H1 (cell line): ENCODE data around the gene C1orf21. TPM values are rescaled to one million over a fixed set of nuclear protein-coding genes. Genes with fewer than 3 reads are reported as not detected.

ENCODE experiments used
- CTCF ChIA-PET: fragments of 300-600 bp; sonication (Branson Sonifier 250); formaldehyde crosslinking; loops from one replicate; lab custom pipeline; 2021; ENCODE audit not compliant: partially characterized antibody; lab: Charles Lee
- POLR2A ChIA-PET: fragments of 300-600 bp; sonication (Branson Sonifier 250); formaldehyde crosslinking; loops from one replicate; lab custom pipeline; 2021; ENCODE audit warnings: inconsistent platforms; ENCODE audit not compliant: partially characterized antibody; lab: Charles Lee
- DNase-seq, 2 experiments: peaks; one replicate each; pipeline versions ENCODE4 v3.0.0 to v3.0.0-alpha.2; 2010 to 2022; ENCODE audit warnings: low spot score in 2 of 2, low read depth in 1 of 2, mixed read lengths in 1 of 2
- FAIRE-seq: peaks from 2 replicates; lab custom pipeline; 2011; peaks lifted over from hg19 to GRCh38; lab: Jason Lieb, UNC
- H2AFZ ChIP-seq: 2 replicates; pipeline ENCODE4 v1.8.1; 2012; ENCODE audit warnings: low read length, inconsistent platforms
- H2AK5ac ChIP-seq: 2 replicates; pipeline ENCODE4 v1.6.1; 2013; ENCODE audit warnings: low read depth, low read length
- H2BK120ac ChIP-seq: replicated peaks from 2 replicates; pipeline ENCODE3; 2013; ENCODE audit warnings: low read depth, low read length, inconsistent platforms
- H2BK12ac ChIP-seq: 2 replicates; pipeline ENCODE4 v1.6.1; 2013; ENCODE audit warnings: low read depth, low read length
- H2BK15ac ChIP-seq: 2 replicates; pipeline ENCODE4 v1.6.1; 2013; ENCODE audit warnings: low read length
- H2BK20ac ChIP-seq: 2 replicates; pipeline ENCODE4 v1.6.1; 2013; ENCODE audit warnings: low read length
- H2BK5ac ChIP-seq: 2 replicates; pipeline ENCODE4 v1.6.1; 2013; ENCODE audit warnings: low read depth, low read length
- H3K14ac ChIP-seq: 2 replicates; pipeline ENCODE4 v1.6.1; 2013; ENCODE audit warnings: inconsistent platforms; ENCODE audit not compliant: insufficient read length
- H3K18ac ChIP-seq: 2 replicates; pipeline ENCODE4 v1.6.1; 2013; ENCODE audit warnings: low read length; ENCODE audit errors: extremely low read depth
- H3K23ac ChIP-seq: 2 replicates; pipeline ENCODE4 v1.6.1; 2013; ENCODE audit warnings: inconsistent platforms; ENCODE audit not compliant: insufficient read length
- H3K23me2 ChIP-seq: 2 replicates; pipeline ENCODE4 v1.6.1; 2013; ENCODE audit warnings: low read depth, low read length
- H3K27ac ChIP-seq: 2 replicates; pipeline ENCODE4 v1.6.1; 2011; ENCODE audit warnings: low read depth, low read length, inconsistent platforms
- H3K27me3 ChIP-seq, 4 experiments: replicated peaks in 1 of 4; 1 replicate in 1 of 4; 2 replicates in 3 of 4; pipeline versions ENCODE4 v1.6.1 to v1.8.1; 2011 to 2013; ENCODE audit warnings: low read length in 3 of 4, mild to moderate bottlenecking in 3 of 4, inconsistent platforms in 2 of 4, mixed read lengths in 2 of 4, moderate library complexity in 1 of 4; ENCODE audit not compliant: control insufficient read depth in 3 of 4, insufficient read depth in 3 of 4; ENCODE audit errors: extremely low read depth in 1 of 4
- H3K36me3 ChIP-seq, 4 experiments: 2 replicates each; pipeline versions ENCODE4 v1.6.1 to v1.8.1; 2011 to 2013; ENCODE audit warnings: mild to moderate bottlenecking in 4 of 4, low read length in 3 of 4, moderate library complexity in 2 of 4, control low read depth in 1 of 4, inconsistent platforms in 1 of 4; ENCODE audit not compliant: insufficient read depth in 4 of 4, control insufficient read depth in 2 of 4
- H3K4ac ChIP-seq: replicated peaks from 2 replicates; pipeline ENCODE3; 2013; ENCODE audit warnings: low read length, low read depth, mixed read lengths, inconsistent platforms; ENCODE audit not compliant: insufficient read length
- H3K4me1 ChIP-seq, 4 experiments: replicated peaks in 1 of 4; 1 replicate in 1 of 4; 2 replicates in 3 of 4; pipeline versions ENCODE4 v1.6.1 to v1.8.1; 2011 to 2013; ENCODE audit warnings: low read length in 3 of 4, inconsistent platforms in 2 of 4, mixed read lengths in 1 of 4; ENCODE audit not compliant: insufficient read depth in 4 of 4, control insufficient read depth in 3 of 4
- H3K4me2 ChIP-seq, 2 experiments: 2 replicates each; pipeline versions ENCODE4 v1.6.1 to v1.8.1; 2011 to 2013; ENCODE audit warnings: low read depth in 2 of 2, low read length in 2 of 2, control low read depth in 1 of 2, inconsistent platforms in 1 of 2, mild to moderate bottlenecking in 1 of 2; ENCODE audit not compliant: insufficient read depth in 1 of 2
- H3K4me3 ChIP-seq, 4 experiments: fragments of 200-600, 300-600 bp in 1 of 4; sonication (generic), shearing (Covaris generic), sonication (Bioruptor Twin) in 1 of 4; 2 replicates each; pipeline versions ENCODE4 v1.5.1 to v1.8.1; 2011 to 2016; ENCODE audit warnings: low read length in 4 of 4, low read depth in 3 of 4, control low read depth in 2 of 4, inconsistent platforms in 2 of 4, mild to moderate bottlenecking in 2 of 4, mixed read lengths in 1 of 4, moderate library complexity in 1 of 4; ENCODE audit not compliant: insufficient read depth in 2 of 4; ENCODE audit errors: extremely low read depth in 1 of 4
- H3K56ac ChIP-seq: replicated peaks from 2 replicates; pipeline ENCODE3; 2013; ENCODE audit warnings: low read depth, mild to moderate bottlenecking, mixed read lengths, low read length, inconsistent platforms; ENCODE audit not compliant: insufficient read length
- H3K79me1 ChIP-seq: 2 replicates; pipeline ENCODE4 v1.6.1; 2013; ENCODE audit warnings: low read depth, low read length, control low read depth
- H3K79me2 ChIP-seq, 2 experiments: 2 replicates each; pipeline versions ENCODE4 v1.6.1 to v1.8.1; 2012 to 2013; ENCODE audit warnings: low read length in 2 of 2, mild to moderate bottlenecking in 2 of 2, inconsistent platforms in 1 of 2; ENCODE audit not compliant: insufficient read depth in 2 of 2, control insufficient read depth in 1 of 2
- H3K9ac ChIP-seq, 4 experiments: replicated peaks in 1 of 4; 1 replicate in 1 of 4; 2 replicates in 3 of 4; pipeline versions ENCODE4 v1.6.1 to v1.8.1; 2011 to 2013; ENCODE audit warnings: low read depth in 3 of 4, low read length in 3 of 4, control low read depth in 2 of 4, mild to moderate bottlenecking in 2 of 4, moderate library complexity in 2 of 4, inconsistent platforms in 1 of 4; ENCODE audit errors: extremely low read depth in 1 of 4
- H3K9me3 ChIP-seq, 2 experiments: 2 replicates each; pipeline versions ENCODE4 v1.6.1 to v1.8.1; 2012 to 2013; ENCODE audit warnings: mild to moderate bottlenecking in 2 of 2, moderate library complexity in 2 of 2, control low read depth in 1 of 2, inconsistent platforms in 1 of 2, low read depth in 1 of 2, low read length in 1 of 2, mixed read lengths in 1 of 2; ENCODE audit not compliant: insufficient read depth in 2 of 2
- H4K20me1 ChIP-seq, 2 experiments: replicated peaks in 1 of 2; 2 replicates each; pipeline versions ENCODE3 to v1.8.1; 2011 to 2013; ENCODE audit warnings: inconsistent platforms in 2 of 2, low read length in 2 of 2, mild to moderate bottlenecking in 1 of 2; ENCODE audit not compliant: insufficient read depth in 2 of 2, control insufficient read depth in 1 of 2
- H4K5ac ChIP-seq: 2 replicates; pipeline ENCODE4 v1.6.1; 2013; ENCODE audit warnings: low read length, low read depth, mixed read lengths, inconsistent platforms; ENCODE audit not compliant: insufficient read length
- H4K8ac ChIP-seq: 2 replicates; pipeline ENCODE4 v1.8.0; 2013; ENCODE audit warnings: mild to moderate bottlenecking, moderate library complexity, low read length, inconsistent platforms; ENCODE audit not compliant: insufficient read depth; ENCODE audit errors: extremely low read depth
- H4K91ac ChIP-seq: replicated peaks from 2 replicates; pipeline ENCODE3; 2013; ENCODE audit warnings: low read length, mixed read lengths, inconsistent platforms; ENCODE audit not compliant: insufficient read length
- BACH1 ChIP-seq: IDR thresholded peaks from 2 replicates; pipeline ENCODE4 v1.6.1; 2012; ENCODE audit warnings: low read length, improper control_type of control experiment
- CBX5 ChIP-seq: fragments of 300-800, 300-1000 bp; sonication (generic); IDR thresholded peaks from 2 replicates; pipeline ENCODE4 v1.7.1; 2016; ENCODE audit warnings: antibody characterized with exemption, low read length, low read depth
- CHD1 ChIP-seq: IDR thresholded peaks from 2 replicates; pipeline ENCODE4 v1.6.1; 2012; ENCODE audit warnings: low read depth, low read length, improper control_type of control experiment
- E2F6 ChIP-seq: IDR thresholded peaks from 2 replicates; pipeline ENCODE4 v1.6.1; 2012; ENCODE audit warnings: inconsistent platforms
- EGR1 ChIP-seq: IDR thresholded peaks from 2 replicates; pipeline ENCODE4 v1.6.1; 2011; ENCODE audit warnings: low read depth, low read length, borderline replicate concordance
- GTF2F1 ChIP-seq: IDR thresholded peaks from 2 replicates; pipeline ENCODE4 v1.6.1; 2012; ENCODE audit warnings: low read depth, low read length, improper control_type of control experiment, borderline replicate concordance
- HDAC2 ChIP-seq, 2 experiments: fragments of 300-600 bp in 1 of 2; sonication (generic) in 1 of 2; IDR thresholded peaks; 2 replicates each; pipeline ENCODE4 v1.6.1; 2011 to 2012; ENCODE audit warnings: low read depth in 2 of 2, low read length in 2 of 2, mild to moderate bottlenecking in 2 of 2, moderate library complexity in 2 of 2, borderline replicate concordance in 1 of 2, inconsistent platforms in 1 of 2
- KDM1A ChIP-seq: fragments of 200-600, 300-600 bp; sonication (generic); IDR thresholded peaks from 2 replicates; pipeline ENCODE4 v1.7.1; 2016; ENCODE audit warnings: mild to moderate bottlenecking, low read length, borderline replicate concordance
- KDM5A ChIP-seq: fragments of 200-600 bp; IDR thresholded peaks from 2 replicates; pipeline ENCODE4 v1.7.1; 2012; ENCODE audit warnings: mild to moderate bottlenecking, low read length, inconsistent platforms, mixed read lengths
- POLR2AphosphoS5 ChIP-seq: IDR thresholded peaks from 2 replicates; pipeline ENCODE4 v1.6.1; 2011; ENCODE audit warnings: low read depth, low read length
- RFX5 ChIP-seq: IDR thresholded peaks from 2 replicates; pipeline ENCODE4 v1.6.1; 2011; ENCODE audit warnings: low read depth, low read length, improper control_type of control experiment, borderline replicate concordance
- SAP30 ChIP-seq: fragments of 300-600 bp; sonication (generic); IDR thresholded peaks from 2 replicates; pipeline ENCODE4 v1.7.1; 2012; ENCODE audit warnings: low read length, moderate library complexity, mild to moderate bottlenecking, inconsistent platforms; ENCODE audit not compliant: insufficient read depth, insufficient replicate concordance
- SP2 ChIP-seq: IDR thresholded peaks from 2 replicates; pipeline ENCODE4 v1.6.1; 2012; ENCODE audit warnings: mild to moderate bottlenecking, low read length, inconsistent platforms
- polyA plus RNA-seq, 7 experiments: library from polyadenylated mRNA; depleted of rRNA in 3 of 7; stranded (reverse) in 5 of 7; unstranded in 2 of 7; fragments of >200 nt in 5 of 7; fragments of 200-250 nt in 2 of 7; gene quantifications; 1 replicate in 5 of 7; 2 replicates in 1 of 7; 4 replicates in 1 of 7; pipeline versions ENCODE4 v1.2.1 to v1.2.3, GENCODE V29; 2011 to 2013; ENCODE audit warnings: missing spikeins in 2 of 7, mixed read lengths in 2 of 7
- total RNA-seq: library from RNA; stranded (reverse); fragmentation: NEBNext Ultra II Directional; extraction: Animal tissue kit (Norgen Biotek cat#: 25700); gene quantifications from 2 replicates; pipeline ENCODE4 v1.2.1, GENCODE V29; 2021

C1orf21 gene
- total and polyA plus RNA-seq, 2 of the 8 experiments (the other 6 are each of a cell fraction or from before 2014, with no cell fraction given), result 16.6 to 51.0 TPM

GRCh38 chr1:184514447-184514846, 127.6 kb downstream of the C1orf21 start (continued):
- no peak for TF ChIP-seq CHD1

GRCh38 chr1:184517130-184517529, 130.3 kb downstream of the C1orf21 start:
- no peak overlapping the region for H2AFZ ChIP-seq
- no peak overlapping the region for H2AK5ac ChIP-seq
- no peaks in the 10 kb centered on the region for H3K23me2 ChIP-seq
- peaks cover 0 to under 1% of the 10 kb centered on the region in 2 experiments for H4K20me1 ChIP-seq
- no peaks in the 10 kb centered on the region; a peak in 1 of 8 replicates for H3K36me3 ChIP-seq
- ChIA-PET CTCF (interaction anchor here (0.6 to 1.3 kb wide), 5 partner anchors 10 to 174 kb away, joined by 3 to 4 read pairs (median 4); no protein-coding TSS in a partner anchor), POLR2A (interaction anchor here (1.1 kb wide), 1 partner anchor 13 kb away, joined by 3 read pairs; no protein-coding TSS in a partner anchor)
- no peak overlapping the region for H2BK120ac ChIP-seq
- no peak overlapping the region for H2BK20ac ChIP-seq
- no peak overlapping the region for H4K8ac ChIP-seq
- H3K4me2 ChIP-seq, result no peak overlapping the region
- H2BK15ac ChIP-seq, result no peak overlapping the region
- TF ChIP-seq KDM5A (no peak), HDAC2 (IDR thresholded peaks at IDR 0.05; ENCODE audit: borderline replicate concordance in 1 of 2, low read depth in 2 of 2, low read length in 2 of 2) (no peak), RFX5 (no peak), E2F6 (no peak), POLR2AphosphoS5 (no peak), BACH1 (no peak), EGR1 (no peak), KDM1A (no peak), SAP30 (no peak), SP2 (no peak), GTF2F1 (no peak), CBX5 (no peak)
- H3K27ac ChIP-seq, result no peak overlapping the region
- no peaks in the 10 kb centered on the region for H3K27me3 ChIP-seq
- no peak overlapping the region for H3K23ac ChIP-seq
- no peak overlapping the region for H3K18ac ChIP-seq
- H3K4me1 ChIP-seq, result peaks cover 3 to 8% (median 4%) of the 10 kb centered on the region in 4 experiments; a peak in 5 of 7 replicates
- H3K4me3 ChIP-seq, result no peak overlapping the region
- H4K5ac ChIP-seq, result no peak overlapping the region
- no peak overlapping the region for H3K4ac ChIP-seq
- H3K79me1 ChIP-seq, result no peaks in the 10 kb centered on the region
- no peaks in the 10 kb centered on the region for H3K79me2 ChIP-seq
- H2BK12ac ChIP-seq, result no peak overlapping the region
- FAIRE-seq, result no peak
- H3K56ac ChIP-seq, result no peak overlapping the region
- no peak for DNase-seq
- no peak overlapping the region for H3K9ac ChIP-seq
- H3K14ac ChIP-seq, result no peak overlapping the region
- no peak overlapping the region for H2BK5ac ChIP-seq
- H3K9me3 ChIP-seq, result no peaks in the 10 kb centered on the region
- H4K91ac ChIP-seq, result no peak overlapping the region
